Neural progenitor cell (in vitro differentiated cells): ENCODE measurements around the gene ACOX3. TPM values are rescaled to one million over a fixed set of nuclear protein-coding genes. Genes with fewer than 3 reads are reported as not detected.
"Not testable (repeated sequence)": the region's sequence is repeated elsewhere in the genome, so short reads cannot be mapped to it uniquely, and the experiment has no call there.

Source experiments
- DNase-seq: peaks from one replicate; pipeline ENCODE4 v3.0.0-alpha.2; 2016; ENCODE audit warnings: low spot score
- H2AFZ ChIP-seq: fragments of 200-600 bp; sonication (generic); replicated peaks from 2 replicates; pipeline ENCODE4 v1.6.1; 2016; ENCODE audit warnings: antibody characterized with exemption
- H3F3A ChIP-seq: fragments of 200-600 bp; sonication (generic); 2 replicates; pipeline ENCODE4 v1.6.1; 2016; ENCODE audit warnings: antibody characterized with exemption, low read depth
- H3K27ac ChIP-seq: fragments of 200-600 bp; sonication (generic); 2 replicates; pipeline ENCODE4 v1.5.1; 2016; ENCODE audit warnings: mild to moderate bottlenecking
- H3K27me3 ChIP-seq: fragments of 200-600 bp; sonication (generic); 2 replicates; pipeline ENCODE4 v1.6.1; 2016; ENCODE audit warnings: mild to moderate bottlenecking, moderate library complexity
- H3K36me3 ChIP-seq: fragments of 200-600 bp; sonication (generic); 2 replicates; pipeline ENCODE4 v1.5.1; 2016
- H3K4me1 ChIP-seq: fragments of 200-600 bp; sonication (generic); 2 replicates; pipeline ENCODE4 v1.6.1; 2016; ENCODE audit warnings: mixed run types
- H3K4me2 ChIP-seq: fragments of 200-600 bp; sonication (generic); 2 replicates; pipeline ENCODE4 v1.6.1; 2016
- H3K4me3 ChIP-seq: fragments of 200-600 bp; sonication (generic); 2 replicates; pipeline ENCODE4 v1.5.1; 2016
- H3K79me2 ChIP-seq: fragments of 200-600 bp; sonication (generic); 2 replicates; pipeline ENCODE4 v1.6.1; 2016; ENCODE audit warnings: low read depth
- H3K9ac ChIP-seq: fragments of 200-600 bp; sonication (generic); 2 replicates; pipeline ENCODE4 v1.6.1; 2016
- H3K9me3 ChIP-seq: fragments of 200-600 bp; sonication (generic); 2 replicates; pipeline ENCODE4 v1.5.1; 2016; ENCODE audit warnings: low read depth
- H4K20me1 ChIP-seq: fragments of 200-600 bp; sonication (generic); 2 replicates; pipeline ENCODE4 v1.6.1; 2016; ENCODE audit warnings: low read depth
- H3K27ac Mint-ChIP-seq: 3 replicates; pipeline ENCODE4 v1.8.0; 2021; ENCODE audit warnings: mixed read lengths
- H3K27me3 Mint-ChIP-seq: 2 replicates; pipeline ENCODE4 v1.8.0; 2022; ENCODE audit warnings: low read depth, mild to moderate bottlenecking, inconsistent platforms, moderate library complexity, mixed read lengths; ENCODE audit not compliant: insufficient read depth
- H3K36me3 Mint-ChIP-seq: 3 replicates; pipeline ENCODE4 v1.8.0; 2021; ENCODE audit warnings: mixed read lengths
- H3K4me1 Mint-ChIP-seq: 3 replicates; pipeline ENCODE4 v1.8.0; 2021; ENCODE audit warnings: mixed read lengths
- H3K4me3 Mint-ChIP-seq: 3 replicates; pipeline ENCODE4 v1.8.0; 2021; ENCODE audit warnings: mild to moderate bottlenecking, moderate library complexity, mixed read lengths
- H3K9me3 Mint-ChIP-seq: 3 replicates; pipeline ENCODE4 v1.8.0; 2020; ENCODE audit warnings: mixed read lengths
- CTCF ChIP-seq: fragments of 200-600 bp; sonication (generic); IDR thresholded peaks from 2 replicates; pipeline ENCODE4 v1.5.1; 2017; ENCODE audit warnings: antibody characterized with exemption, mild to moderate bottlenecking
- EZH2 ChIP-seq: fragments of 200-600 bp; sonication (generic); IDR thresholded peaks from 2 replicates; pipeline ENCODE4 v1.6.1; 2017; ENCODE audit warnings: antibody characterized with exemption, mild to moderate bottlenecking, moderate library complexity
- EZH2phosphoT487 ChIP-seq: fragments of 200-600 bp; sonication (generic); IDR thresholded peaks from 2 replicates; pipeline ENCODE4 v1.6.1; 2017; ENCODE audit warnings: antibody characterized with exemption
- total RNA-seq: library from RNA; depleted of rRNA; stranded (reverse); fragments of >200 nt; gene quantifications from 2 replicates; pipeline ENCODE4 v1.2.3, GENCODE V29; 2015; ENCODE audit warnings: low replicate concordance

Gene ACOX3
- 14.0 and 20.1 TPM in 2 replicates for total RNA-seq

GRCh38 chr4:8440492-8441311, at the start of gene ACOX3, which contains the start of gene TRMT44:
ACOX3 (minus strand) TSS chr4:8440723; CDS start chr4:8416521, 24,202 bp downstream.
TRMT44 (plus strand) TSS chr4:8440777; CDS start chr4:8440823, 46 bp downstream.
- Mint-ChIP-seq H3K36me3 (peaks cover 2% of the 10 kb centered on the region), H3K9me3 (peaks cover 10% of the 10 kb centered on the region)

GRCh38 chr4:8488791-8489369, 48.4 kb upstream of the ACOX3 start:
- H2AFZ ChIP-seq: no peak overlapping the region
- Mint-ChIP-seq H3K36me3 (peaks cover 7% of the 10 kb centered on the region), H3K27me3 (peaks cover 3% of the 10 kb centered on the region), H3K27ac (no peak overlapping the region), H3K4me3 (no peak overlapping the region), H3K4me1 (peaks cover 33% of the 10 kb centered on the region), H3K9me3 (peaks cover 2% of the 10 kb centered on the region)
- no peak overlapping the region for H3K4me3 ChIP-seq
- no peak overlapping the region for H3K4me2 ChIP-seq
- no peak for TF ChIP-seq EZH2
- TF ChIP-seq EZH2phosphoT487: no peak
- no peak for TF ChIP-seq CTCF
- no peaks in the 10 kb centered on the region for H3F3A ChIP-seq
- no peaks in the 10 kb centered on the region for H3K9me3 ChIP-seq
- H3K36me3 ChIP-seq: no peaks in the 10 kb centered on the region
- no peaks in the 10 kb centered on the region for H4K20me1 ChIP-seq
- no peak overlapping the region for H3K27ac ChIP-seq
- no peak for DNase-seq
- no peaks in the 10 kb centered on the region for H3K27me3 ChIP-seq
- no peaks in the 10 kb centered on the region for H3K79me2 ChIP-seq
- H3K4me1 ChIP-seq: no peaks in the 10 kb centered on the region
- H3K9ac ChIP-seq: no peak overlapping the region

More at GRCh38 chr4:8440492-8441311, at the start of gene ACOX3, which contains the start of gene TRMT44:
- Histone ChIP-seq H3K36me3 (no peaks in the 10 kb centered on the region), H3K9me3 (peaks cover 8% of the 10 kb centered on the region), H3K4me2 (peak within 1 kb of the TSS; percentile 98), H3K27ac (peak within 1 kb of the TSS; percentile 56), H3K4me3 (peak within 1 kb of the TSS; percentile 94), H3K9ac (peak within 1 kb of the TSS; percentile 89), H3F3A (peaks cover 34% of the 10 kb centered on the region), H3K4me1 (peaks cover 40% of the 10 kb centered on the region), H3K27me3 (no peaks in the 10 kb centered on the region), H3K79me2 (peaks cover 56% of the 10 kb centered on the region), H2AFZ (peak within 1 kb of the TSS; percentile 84), H4K20me1 (peaks cover 11% of the 10 kb centered on the region)
- DNase-seq: peak; percentile 91
- TF ChIP-seq CTCF: no peak
- TF ChIP-seq EZH2: no peak
- TF ChIP-seq EZH2phosphoT487: no peak
- peak within 1 kb of the TSS; percentile 88 for H3K4me3 Mint-ChIP-seq
- H3K27ac Mint-ChIP-seq: peak within 1 kb of the TSS; percentile 95
- H3K27me3 Mint-ChIP-seq: peaks cover 4% of the 10 kb centered on the region
- H3K4me1 Mint-ChIP-seq: peaks cover 45% of the 10 kb centered on the region

- DNase-seq, H3K27me3 ChIP-seq, H3K9ac ChIP-seq, H3K36me3 Mint-ChIP-seq, H4K20me1 ChIP-seq, H3K27ac ChIP-seq, H3K4me3 Mint-ChIP-seq, H3K4me3 ChIP-seq, H2AFZ ChIP-seq, H3K27me3 Mint-ChIP-seq, H3K27ac Mint-ChIP-seq, H3F3A ChIP-seq, H3K9me3 ChIP-seq, H3K79me2 ChIP-seq, H3K36me3 ChIP-seq, H3K4me1 ChIP-seq, H3K9me3 Mint-ChIP-seq, H3K4me2 ChIP-seq: not testable (repeated sequence)
- H3K4me1 Mint-ChIP-seq: peaks cover 12% of the 10 kb centered on the region
Measured at GRCh38 chr4:8486643-8487042, 46.1 kb upstream of the ACOX3 start.

- H3K27me3 ChIP-seq: no peaks in the 10 kb centered on the region
- TF ChIP-seq EZH2phosphoT487: no peak
- peaks cover 3% of the 10 kb centered on the region for H3K27me3 Mint-ChIP-seq
- H3K4me1 ChIP-seq: peaks cover 8% of the 10 kb centered on the region
- H3K4me3 ChIP-seq: no peak overlapping the region
- DNase-seq: no peak
- H4K20me1 ChIP-seq: no peaks in the 10 kb centered on the region
- no peaks in the 10 kb centered on the region for H3K36me3 ChIP-seq
- no peak overlapping the region for H3K4me3 Mint-ChIP-seq
- H3K9me3 Mint-ChIP-seq: no peaks in the 10 kb centered on the region
- no peak overlapping the region for H3K4me2 ChIP-seq
- peaks cover 7% of the 10 kb centered on the region for H3K36me3 Mint-ChIP-seq
- no peaks in the 10 kb centered on the region for H3K79me2 ChIP-seq
- peak overlapping the region; percentile 11 for H3K27ac Mint-ChIP-seq
- no peaks in the 10 kb centered on the region for H3F3A ChIP-seq
- no peak overlapping the region for H3K27ac ChIP-seq
- no peak overlapping the region for H3K9ac ChIP-seq
- H2AFZ ChIP-seq: no peak overlapping the region
- H3K4me1 Mint-ChIP-seq: peaks cover 16% of the 10 kb centered on the region
- no peaks in the 10 kb centered on the region for H3K9me3 ChIP-seq
Measured at GRCh38 chr4:8480221-8480620, 39.7 kb upstream of the ACOX3 start.
